ENCODE data around the gene ATP10D.

ATP10D gene

DNA sequence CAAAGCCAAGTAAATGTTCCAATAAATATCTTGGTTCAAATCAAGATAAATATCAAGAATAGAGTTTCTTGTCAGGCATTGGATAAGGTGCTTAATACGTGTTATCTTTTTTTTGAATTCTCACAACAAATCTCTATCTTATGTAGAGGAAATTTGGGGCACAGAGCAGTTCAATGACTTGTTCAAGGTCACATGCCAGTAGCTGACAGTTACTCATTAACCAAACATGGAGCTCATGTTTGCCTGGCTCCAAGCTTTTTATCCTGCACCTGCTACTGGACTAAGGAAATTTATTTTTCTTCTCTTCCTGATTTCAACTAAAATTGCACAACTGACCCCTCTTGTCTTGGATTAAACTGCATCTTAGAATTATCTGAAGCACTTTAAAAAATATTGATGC lies 76.3 kb downstream of the ATP10D start:
- FAIRE-seq (no peak), DNase-seq (ENCODE audit: insufficient read length, low spot score) (no peak)
- TF ChIP-seq POLR2A (IDR thresholded peaks at IDR 0.05; ENCODE audit: low read depth, low read length): no peak

DNA sequence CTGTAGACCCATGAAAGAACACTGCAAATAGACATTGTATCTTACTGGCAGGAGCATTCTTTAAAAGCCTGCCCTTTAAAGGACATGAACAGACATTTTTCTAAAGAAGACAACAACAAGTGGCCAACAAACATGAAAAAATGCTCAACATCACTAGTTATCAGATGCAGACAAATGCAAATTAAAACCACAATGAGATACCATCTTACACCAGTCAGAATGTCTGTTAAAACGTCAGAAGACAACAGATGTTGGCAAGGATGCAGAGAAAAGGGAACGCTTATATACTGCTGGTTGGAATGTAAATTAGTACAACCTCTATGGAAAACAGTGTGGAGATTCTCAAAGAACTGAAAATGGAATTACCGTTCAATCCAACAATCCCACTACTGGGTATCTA lies 77.2 kb downstream of the ATP10D start:
- FAIRE-seq: no peak
- no peak for DNase-seq (ENCODE audit: insufficient read length, low spot score)
- no peak for TF ChIP-seq POLR2A (IDR thresholded peaks at IDR 0.05; ENCODE audit: low read depth, low read length)

DNA sequence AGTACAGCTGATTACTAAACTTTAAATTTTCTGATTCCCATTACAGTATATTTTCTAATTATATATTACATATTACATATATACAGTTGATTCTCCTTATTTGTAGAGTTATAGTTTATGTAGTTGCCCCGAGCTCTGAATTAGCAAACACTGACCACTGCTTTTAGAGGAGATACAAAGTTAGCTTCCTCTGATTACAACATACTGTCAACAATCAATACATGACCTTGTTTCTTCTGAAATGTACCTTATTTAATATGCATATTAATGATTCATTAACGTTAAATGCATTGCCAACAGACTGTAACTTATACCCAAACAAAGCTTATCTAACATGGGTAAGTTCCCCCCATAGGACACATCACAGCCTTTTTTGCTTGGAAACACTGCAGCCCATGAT lies 81.5 kb downstream of the ATP10D start:
- FAIRE-seq (no peak), DNase-seq (ENCODE audit: insufficient read length, low spot score) (no peak)
- no peak for TF ChIP-seq POLR2A (IDR thresholded peaks at IDR 0.05; ENCODE audit: low read depth, low read length)

DNA sequence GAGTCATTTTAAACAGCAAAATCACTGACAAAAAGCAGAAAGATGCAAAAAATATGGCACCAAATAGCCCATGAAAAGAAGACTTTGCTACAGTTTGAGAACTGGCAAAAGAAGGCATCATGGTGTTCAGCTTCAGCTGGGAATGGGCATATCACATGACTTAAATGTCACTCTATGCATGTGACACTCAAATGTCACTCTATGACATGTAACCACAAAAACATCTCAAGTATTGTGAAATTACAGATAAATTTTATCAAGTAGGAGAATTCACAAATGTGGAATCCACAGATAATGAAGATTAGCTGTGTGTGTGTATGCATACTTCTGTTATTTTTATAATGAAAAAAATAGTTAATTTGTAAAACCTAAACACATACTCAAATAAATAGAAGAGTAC lies 81.9 kb downstream of the ATP10D start:
- FAIRE-seq: no peak
- no peak for TF ChIP-seq POLR2A (IDR thresholded peaks at IDR 0.05; ENCODE audit: low read depth, low read length)
- DNase-seq (ENCODE audit: insufficient read length, low spot score): no peak

DNA sequence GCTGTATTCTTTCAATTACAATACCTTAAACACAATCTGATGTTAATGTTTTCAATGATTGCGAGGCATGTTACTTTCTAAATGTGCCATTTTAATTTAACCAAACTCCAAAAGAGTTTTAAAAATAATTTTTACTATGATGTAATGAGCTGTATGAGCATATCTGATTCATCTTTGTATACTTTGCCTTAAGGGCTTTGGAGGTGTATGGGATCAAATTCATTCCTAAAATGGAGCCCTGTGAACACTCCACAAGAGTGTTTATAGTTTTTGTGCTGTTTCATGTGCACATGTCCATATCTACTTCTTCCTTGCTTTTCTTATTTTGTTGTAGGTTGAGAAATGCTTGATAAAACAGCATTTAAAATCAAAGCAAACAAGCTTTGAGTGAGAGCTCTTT lies 82.4 kb downstream of the ATP10D start:
- DNase-seq (ENCODE audit: insufficient read length, low spot score) (no peak), FAIRE-seq (no peak)
- no peak for TF ChIP-seq POLR2A (IDR thresholded peaks at IDR 0.05; ENCODE audit: low read depth, low read length)

DNA sequence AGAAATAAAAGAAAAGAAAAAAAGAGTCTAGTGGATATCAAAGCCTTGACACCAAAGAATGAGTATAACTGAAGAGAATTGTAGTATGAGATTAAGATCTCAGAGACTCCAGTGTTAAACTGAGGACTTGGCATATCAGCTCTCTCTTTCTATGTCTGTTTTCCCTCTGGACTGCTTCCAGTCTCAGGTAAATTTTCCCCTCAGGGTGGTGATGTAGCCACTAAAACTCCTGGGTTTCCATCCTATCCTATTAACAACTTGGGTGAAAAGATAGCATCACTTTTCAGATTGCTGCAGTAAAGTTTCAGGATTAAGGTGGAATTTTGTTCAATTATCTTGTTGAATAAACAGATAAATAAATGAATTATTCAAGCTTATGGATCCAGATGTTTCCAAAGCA lies 85.7 kb downstream of the ATP10D start:
- no peak for TF ChIP-seq POLR2A (IDR thresholded peaks at IDR 0.05; ENCODE audit: low read depth, low read length)
- FAIRE-seq (no peak), DNase-seq (ENCODE audit: insufficient read length, low spot score) (no peak)

DNA sequence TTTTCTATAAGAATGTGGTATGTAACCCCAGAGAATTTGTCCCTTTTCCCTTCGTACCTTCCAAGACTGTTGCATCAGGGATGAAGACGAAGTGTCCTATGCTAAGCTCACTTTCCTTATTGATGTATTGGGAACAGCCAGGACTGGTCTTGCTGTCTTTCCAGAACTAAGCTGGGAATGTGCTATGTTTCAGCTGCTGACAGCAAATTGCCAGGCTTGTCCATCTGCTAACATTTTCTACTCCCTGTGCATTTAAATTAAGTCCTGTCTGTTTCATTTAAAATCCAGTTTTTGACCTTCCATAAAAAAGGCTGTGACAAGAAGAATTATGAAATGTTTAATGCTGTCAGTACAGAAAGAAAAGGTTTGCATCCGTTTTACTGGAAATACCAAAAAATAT lies 87.9 kb downstream of the ATP10D start:
- no peak for TF ChIP-seq POLR2A (IDR thresholded peaks at IDR 0.05; ENCODE audit: low read depth, low read length)
- FAIRE-seq (no peak), DNase-seq (ENCODE audit: insufficient read length, low spot score) (no peak)

DNA sequence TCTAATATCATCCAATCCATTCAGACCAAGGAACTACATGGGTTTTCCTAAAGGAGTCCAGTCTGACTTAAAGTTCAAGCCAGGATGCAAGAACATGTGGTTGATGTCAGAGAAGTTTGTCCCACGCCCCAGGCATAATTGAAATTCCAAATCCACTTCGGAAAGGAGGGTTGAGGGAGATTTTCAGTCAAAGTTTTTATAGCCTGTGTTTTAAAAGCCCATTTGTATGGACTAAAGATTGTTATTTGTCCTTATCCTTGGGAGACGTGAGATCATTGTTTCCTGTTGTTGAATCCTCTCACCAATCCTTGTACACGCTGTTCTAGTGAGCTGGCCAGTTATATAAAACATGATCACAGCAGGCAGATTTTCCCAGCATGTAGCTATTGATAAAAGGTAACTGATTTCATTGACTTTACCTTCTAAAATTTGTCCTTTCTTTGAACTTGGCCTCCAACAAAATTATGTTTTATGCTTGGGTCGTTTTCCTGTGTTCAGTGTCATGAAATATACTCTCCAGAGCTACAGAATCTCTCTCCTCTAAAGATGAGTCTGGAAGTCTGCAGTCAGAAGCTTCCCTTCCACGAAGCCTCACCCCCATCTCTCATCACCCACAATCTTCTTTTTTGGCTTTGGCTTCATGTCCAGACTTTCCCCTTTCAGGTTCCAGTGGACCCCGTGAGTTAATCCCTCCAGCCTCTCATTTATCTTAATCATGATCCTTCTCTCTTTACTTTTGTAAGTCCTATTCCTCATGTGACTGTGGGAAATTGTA lies 92.9 kb downstream of the ATP10D start:
- DNase-seq (ENCODE audit: insufficient read length, low spot score): no peak
- FAIRE-seq: no peak
- TF ChIP-seq POLR2A (IDR thresholded peaks at IDR 0.05; ENCODE audit: low read depth, low read length): no peak

DNA sequence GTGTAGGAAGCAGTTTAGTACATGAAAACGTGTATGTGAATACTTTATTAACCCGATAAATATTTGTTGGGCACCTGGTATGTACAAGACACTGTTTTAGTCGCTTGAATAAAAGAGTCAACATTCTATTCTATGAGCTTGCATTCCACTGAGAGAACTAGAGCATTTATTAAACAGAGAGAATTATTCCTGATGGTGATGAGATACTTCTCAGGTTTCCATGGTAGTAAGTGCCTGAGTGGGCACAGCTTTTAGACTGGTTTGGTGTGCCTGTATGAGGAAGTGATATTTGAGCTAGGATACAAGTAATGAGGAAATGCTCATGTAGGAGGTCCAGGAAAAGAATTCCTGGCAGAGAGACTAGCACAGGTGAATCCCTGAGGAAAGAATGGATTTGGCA lies 94.2 kb downstream of the ATP10D start:
- no peak for FAIRE-seq
- TF ChIP-seq POLR2A (IDR thresholded peaks at IDR 0.05; ENCODE audit: low read depth, low read length): no peak
- no peak for DNase-seq (ENCODE audit: insufficient read length, low spot score)

DNA sequence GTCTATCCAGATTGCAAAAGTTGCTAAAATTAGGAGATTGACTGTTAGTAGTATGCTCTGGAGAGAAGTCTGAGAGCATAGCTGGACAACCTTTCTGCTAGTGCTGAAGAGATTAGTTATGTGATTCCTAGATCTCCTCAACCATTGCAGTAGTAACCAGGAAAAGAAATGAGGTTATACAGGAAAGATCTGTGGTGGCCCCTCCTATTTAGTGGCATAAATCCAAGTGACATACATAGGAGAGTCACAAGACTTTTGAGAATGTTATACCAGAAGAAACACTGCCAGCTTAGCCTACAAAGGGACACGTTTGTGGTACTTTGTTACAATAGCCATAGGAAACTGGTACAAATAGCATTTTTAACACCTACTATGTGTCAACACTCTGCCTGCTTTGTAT lies 105.2 kb downstream of the ATP10D start:
- no peak for TF ChIP-seq POLR2A (IDR thresholded peaks at IDR 0.05; ENCODE audit: low read depth, low read length)
- FAIRE-seq (no peak), DNase-seq (ENCODE audit: insufficient read length, low spot score) (no peak)

DNA sequence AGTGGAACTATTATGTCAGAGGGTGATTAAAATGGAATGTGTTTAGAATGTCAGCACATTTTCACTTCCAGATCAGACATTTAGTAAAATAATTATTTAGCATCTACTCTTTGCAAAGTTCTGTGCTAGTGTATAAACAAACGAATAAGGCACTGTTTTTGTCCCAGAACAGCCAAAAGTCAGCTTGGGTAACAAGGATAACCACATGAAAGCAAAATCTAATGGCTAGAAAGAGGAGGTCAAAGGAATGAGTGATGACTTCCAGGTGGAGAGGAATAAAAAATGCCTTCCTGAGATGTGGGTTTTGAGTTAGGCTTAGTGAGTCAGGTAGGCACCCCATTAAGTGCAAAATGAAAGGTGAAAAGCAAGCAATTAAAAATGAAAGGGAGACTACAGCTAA lies 112.6 kb downstream of the ATP10D start:
- TF ChIP-seq POLR2A (IDR thresholded peaks at IDR 0.05; ENCODE audit: low read depth, low read length): no peak
- DNase-seq (ENCODE audit: insufficient read length, low spot score) (no peak), FAIRE-seq (no peak)

DNA sequence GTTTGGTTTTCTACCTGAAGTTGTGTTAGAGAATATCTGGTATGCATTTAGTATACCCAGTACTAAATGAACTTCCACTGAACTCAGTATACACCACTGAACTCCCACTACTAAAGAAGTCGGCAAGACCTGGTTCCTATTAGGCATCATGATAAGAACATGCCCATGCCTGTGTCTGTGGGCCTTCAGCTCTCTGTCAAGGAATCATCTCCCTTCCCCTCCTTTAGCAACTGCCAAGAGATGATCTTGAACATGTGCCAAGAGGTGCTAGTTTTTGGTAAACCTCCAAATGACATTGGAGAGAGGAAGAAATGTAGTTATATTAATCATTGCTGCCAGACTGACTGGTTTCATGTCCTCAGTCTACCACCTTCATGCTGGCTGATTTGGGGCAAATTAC lies 113.2 kb downstream of the ATP10D start:
- TF ChIP-seq POLR2A (IDR thresholded peaks at IDR 0.05; ENCODE audit: low read depth, low read length): no peak
- DNase-seq (ENCODE audit: insufficient read length, low spot score) (no peak), FAIRE-seq (no peak)

DNA sequence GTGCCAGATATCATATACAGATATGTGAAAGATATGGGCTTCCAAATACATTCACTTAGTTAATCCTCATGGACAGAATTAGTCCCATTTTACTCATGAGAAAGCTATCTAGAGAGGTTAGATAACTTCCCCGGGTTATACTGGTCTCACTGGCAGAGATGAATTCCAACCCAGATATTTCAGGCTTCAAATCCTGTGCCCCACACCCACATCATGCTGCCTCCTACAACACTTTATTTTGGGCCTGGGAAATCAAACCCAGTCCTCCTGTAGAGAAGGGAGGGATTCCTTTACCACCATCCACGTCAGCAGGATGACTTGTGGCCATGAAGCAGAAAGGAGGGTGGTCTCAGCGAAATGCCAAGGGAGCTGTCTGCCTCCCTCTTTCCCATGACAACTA lies 113.8 kb downstream of the ATP10D start:
- TF ChIP-seq POLR2A (IDR thresholded peaks at IDR 0.05; ENCODE audit: low read depth, low read length): no peak
- DNase-seq (ENCODE audit: insufficient read length, low spot score) (no peak), FAIRE-seq (no peak)

DNA sequence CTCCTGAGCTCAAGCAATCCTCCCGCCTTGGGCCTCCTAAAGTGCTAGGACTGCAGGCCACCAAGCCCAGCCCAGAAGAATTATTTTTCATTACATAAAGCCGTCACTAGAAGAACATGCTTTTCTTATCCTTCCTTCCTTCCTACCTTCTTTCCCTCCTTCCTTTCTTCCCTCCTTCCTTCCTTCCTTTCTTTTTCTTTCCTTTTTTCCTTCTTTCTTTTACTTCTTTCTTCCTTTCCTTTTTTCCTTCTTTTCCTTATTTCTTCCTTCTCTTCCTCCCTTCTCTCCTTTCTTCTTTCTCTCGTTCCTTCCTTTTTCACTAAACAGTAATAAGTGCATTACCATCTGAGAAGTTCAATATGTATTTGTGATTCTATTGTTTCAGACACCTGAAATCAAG lies 121.4 kb downstream of the ATP10D start:
- FAIRE-seq: no peak
- no peak for DNase-seq (ENCODE audit: insufficient read length, low spot score)

DNA sequence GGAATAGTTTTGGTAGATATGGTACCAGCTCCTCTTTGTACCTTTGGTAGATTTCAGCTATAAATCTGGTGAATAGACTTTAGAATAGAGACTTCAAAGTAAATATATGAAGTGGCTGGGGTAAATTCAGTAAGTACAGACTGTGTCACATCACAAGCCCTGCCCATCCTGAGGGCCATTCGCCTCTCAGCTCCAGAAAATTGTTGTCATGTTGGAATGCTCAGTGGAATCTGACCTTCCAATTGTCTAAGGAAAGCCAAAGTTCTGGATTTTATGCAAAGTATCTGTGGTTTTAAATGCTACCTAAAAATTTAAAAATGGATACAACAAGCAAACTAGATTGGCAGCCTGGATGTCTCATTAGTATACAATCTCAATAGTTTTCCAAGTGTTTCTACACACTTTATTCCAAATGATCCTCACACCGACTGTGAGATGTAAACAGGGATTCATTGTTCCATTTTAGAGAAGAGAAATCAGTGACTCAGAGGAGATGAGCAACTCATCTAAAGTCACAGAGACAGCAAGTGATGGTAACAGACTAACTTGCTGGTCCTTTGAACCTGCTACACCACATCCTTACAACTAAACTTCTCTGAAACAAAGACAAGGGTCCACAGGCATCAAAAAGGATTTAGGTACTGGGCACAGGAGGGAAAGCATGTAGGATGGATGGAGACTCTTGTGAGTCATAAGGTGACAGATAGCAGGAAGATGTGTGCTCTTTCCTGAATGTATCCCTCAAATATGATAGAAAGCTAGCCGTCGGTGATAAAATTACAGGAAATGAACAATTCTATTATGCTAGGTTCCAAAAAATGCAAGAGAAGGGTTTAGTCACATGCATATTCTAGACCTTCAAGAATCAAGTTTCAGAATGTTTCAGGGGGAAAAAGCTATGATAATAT lies 127.3 kb downstream of the ATP10D start:
- DNase-seq (ENCODE audit: insufficient read length, low spot score): no peak
- TF ChIP-seq POLR2A (IDR thresholded peaks at IDR 0.05; ENCODE audit: low read depth, low read length): no peak
- FAIRE-seq: no peak

More for the DNA sequence above, 121.4 kb downstream of the ATP10D start:
- no peak for TF ChIP-seq POLR2A (IDR thresholded peaks at IDR 0.05; ENCODE audit: low read depth, low read length)
